H1 (cell line): ENCODE measurements around the gene PI16. TPM values are rescaled to one million over a fixed set of nuclear protein-coding genes. Genes with fewer than 3 reads are reported as not detected.

ENCODE experiments used
- CTCF ChIA-PET: fragments of 300-600 bp; sonication (Branson Sonifier 250); formaldehyde crosslinking; loops from one replicate; lab custom pipeline; 2021; ENCODE audit not compliant: partially characterized antibody; lab: Charles Lee
- POLR2A ChIA-PET: fragments of 300-600 bp; sonication (Branson Sonifier 250); formaldehyde crosslinking; loops from one replicate; lab custom pipeline; 2021; ENCODE audit warnings: inconsistent platforms; ENCODE audit not compliant: partially characterized antibody; lab: Charles Lee
- DNase-seq, 2 experiments: peaks; one replicate each; pipeline versions ENCODE4 v3.0.0 to v3.0.0-alpha.2; 2010 to 2022; ENCODE audit warnings: low spot score in 2 of 2, low read depth in 1 of 2, mixed read lengths in 1 of 2
- FAIRE-seq: peaks from 2 replicates; lab custom pipeline; 2011; peaks lifted over from hg19 to GRCh38; lab: Jason Lieb, UNC
- H2AFZ ChIP-seq: 2 replicates; pipeline ENCODE4 v1.8.1; 2012; ENCODE audit warnings: low read length, inconsistent platforms
- H2AK5ac ChIP-seq: 2 replicates; pipeline ENCODE4 v1.6.1; 2013; ENCODE audit warnings: low read depth, low read length
- H2BK120ac ChIP-seq: replicated peaks from 2 replicates; pipeline ENCODE3; 2013; ENCODE audit warnings: low read depth, low read length, inconsistent platforms
- H2BK12ac ChIP-seq: 2 replicates; pipeline ENCODE4 v1.6.1; 2013; ENCODE audit warnings: low read depth, low read length
- H2BK15ac ChIP-seq: 2 replicates; pipeline ENCODE4 v1.6.1; 2013; ENCODE audit warnings: low read length
- H2BK20ac ChIP-seq: 2 replicates; pipeline ENCODE4 v1.6.1; 2013; ENCODE audit warnings: low read length
- H2BK5ac ChIP-seq: 2 replicates; pipeline ENCODE4 v1.6.1; 2013; ENCODE audit warnings: low read depth, low read length
- H3K14ac ChIP-seq: 2 replicates; pipeline ENCODE4 v1.6.1; 2013; ENCODE audit warnings: inconsistent platforms; ENCODE audit not compliant: insufficient read length
- H3K18ac ChIP-seq: 2 replicates; pipeline ENCODE4 v1.6.1; 2013; ENCODE audit warnings: low read length; ENCODE audit errors: extremely low read depth
- H3K23ac ChIP-seq: 2 replicates; pipeline ENCODE4 v1.6.1; 2013; ENCODE audit warnings: inconsistent platforms; ENCODE audit not compliant: insufficient read length
- H3K23me2 ChIP-seq: 2 replicates; pipeline ENCODE4 v1.6.1; 2013; ENCODE audit warnings: low read depth, low read length
- H3K27ac ChIP-seq: 2 replicates; pipeline ENCODE4 v1.6.1; 2011; ENCODE audit warnings: low read depth, low read length, inconsistent platforms
- H3K27me3 ChIP-seq, 4 experiments: replicated peaks in 1 of 4; 1 replicate in 1 of 4; 2 replicates in 3 of 4; pipeline versions ENCODE4 v1.6.1 to v1.8.1; 2011 to 2013; ENCODE audit warnings: low read length in 3 of 4, mild to moderate bottlenecking in 3 of 4, inconsistent platforms in 2 of 4, mixed read lengths in 2 of 4, moderate library complexity in 1 of 4; ENCODE audit not compliant: control insufficient read depth in 3 of 4, insufficient read depth in 3 of 4; ENCODE audit errors: extremely low read depth in 1 of 4
- H3K36me3 ChIP-seq, 4 experiments: 2 replicates each; pipeline versions ENCODE4 v1.6.1 to v1.8.1; 2011 to 2013; ENCODE audit warnings: mild to moderate bottlenecking in 4 of 4, low read length in 3 of 4, moderate library complexity in 2 of 4, control low read depth in 1 of 4, inconsistent platforms in 1 of 4; ENCODE audit not compliant: insufficient read depth in 4 of 4, control insufficient read depth in 2 of 4
- H3K4ac ChIP-seq: replicated peaks from 2 replicates; pipeline ENCODE3; 2013; ENCODE audit warnings: low read length, low read depth, mixed read lengths, inconsistent platforms; ENCODE audit not compliant: insufficient read length
- H3K4me1 ChIP-seq, 4 experiments: replicated peaks in 1 of 4; 1 replicate in 1 of 4; 2 replicates in 3 of 4; pipeline versions ENCODE4 v1.6.1 to v1.8.1; 2011 to 2013; ENCODE audit warnings: low read length in 3 of 4, inconsistent platforms in 2 of 4, mixed read lengths in 1 of 4; ENCODE audit not compliant: insufficient read depth in 4 of 4, control insufficient read depth in 3 of 4
- H3K4me2 ChIP-seq, 2 experiments: 2 replicates each; pipeline versions ENCODE4 v1.6.1 to v1.8.1; 2011 to 2013; ENCODE audit warnings: low read depth in 2 of 2, low read length in 2 of 2, control low read depth in 1 of 2, inconsistent platforms in 1 of 2, mild to moderate bottlenecking in 1 of 2; ENCODE audit not compliant: insufficient read depth in 1 of 2
- H3K4me3 ChIP-seq, 4 experiments: fragments of 200-600, 300-600 bp in 1 of 4; sonication (generic), shearing (Covaris generic), sonication (Bioruptor Twin) in 1 of 4; 2 replicates each; pipeline versions ENCODE4 v1.5.1 to v1.8.1; 2011 to 2016; ENCODE audit warnings: low read length in 4 of 4, low read depth in 3 of 4, control low read depth in 2 of 4, inconsistent platforms in 2 of 4, mild to moderate bottlenecking in 2 of 4, mixed read lengths in 1 of 4, moderate library complexity in 1 of 4; ENCODE audit not compliant: insufficient read depth in 2 of 4; ENCODE audit errors: extremely low read depth in 1 of 4
- H3K56ac ChIP-seq: replicated peaks from 2 replicates; pipeline ENCODE3; 2013; ENCODE audit warnings: low read depth, mild to moderate bottlenecking, mixed read lengths, low read length, inconsistent platforms; ENCODE audit not compliant: insufficient read length
- H3K79me1 ChIP-seq: 2 replicates; pipeline ENCODE4 v1.6.1; 2013; ENCODE audit warnings: low read depth, low read length, control low read depth
- H3K79me2 ChIP-seq, 2 experiments: 2 replicates each; pipeline versions ENCODE4 v1.6.1 to v1.8.1; 2012 to 2013; ENCODE audit warnings: low read length in 2 of 2, mild to moderate bottlenecking in 2 of 2, inconsistent platforms in 1 of 2; ENCODE audit not compliant: insufficient read depth in 2 of 2, control insufficient read depth in 1 of 2
- H3K9ac ChIP-seq, 4 experiments: replicated peaks in 1 of 4; 1 replicate in 1 of 4; 2 replicates in 3 of 4; pipeline versions ENCODE4 v1.6.1 to v1.8.1; 2011 to 2013; ENCODE audit warnings: low read depth in 3 of 4, low read length in 3 of 4, control low read depth in 2 of 4, mild to moderate bottlenecking in 2 of 4, moderate library complexity in 2 of 4, inconsistent platforms in 1 of 4; ENCODE audit errors: extremely low read depth in 1 of 4
- H3K9me3 ChIP-seq, 2 experiments: 2 replicates each; pipeline versions ENCODE4 v1.6.1 to v1.8.1; 2012 to 2013; ENCODE audit warnings: mild to moderate bottlenecking in 2 of 2, moderate library complexity in 2 of 2, control low read depth in 1 of 2, inconsistent platforms in 1 of 2, low read depth in 1 of 2, low read length in 1 of 2, mixed read lengths in 1 of 2; ENCODE audit not compliant: insufficient read depth in 2 of 2
- H4K20me1 ChIP-seq, 2 experiments: replicated peaks in 1 of 2; 2 replicates each; pipeline versions ENCODE3 to v1.8.1; 2011 to 2013; ENCODE audit warnings: inconsistent platforms in 2 of 2, low read length in 2 of 2, mild to moderate bottlenecking in 1 of 2; ENCODE audit not compliant: insufficient read depth in 2 of 2, control insufficient read depth in 1 of 2
- H4K5ac ChIP-seq: 2 replicates; pipeline ENCODE4 v1.6.1; 2013; ENCODE audit warnings: low read length, low read depth, mixed read lengths, inconsistent platforms; ENCODE audit not compliant: insufficient read length
- H4K8ac ChIP-seq: 2 replicates; pipeline ENCODE4 v1.8.0; 2013; ENCODE audit warnings: mild to moderate bottlenecking, moderate library complexity, low read length, inconsistent platforms; ENCODE audit not compliant: insufficient read depth; ENCODE audit errors: extremely low read depth
- H4K91ac ChIP-seq: replicated peaks from 2 replicates; pipeline ENCODE3; 2013; ENCODE audit warnings: low read length, mixed read lengths, inconsistent platforms; ENCODE audit not compliant: insufficient read length
- EGR1 ChIP-seq: IDR thresholded peaks from 2 replicates; pipeline ENCODE4 v1.6.1; 2011; ENCODE audit warnings: low read depth, low read length, borderline replicate concordance
- JUN ChIP-seq: IDR thresholded peaks from 2 replicates; pipeline ENCODE4 v1.6.1; 2011; ENCODE audit warnings: low read depth, mild to moderate bottlenecking, improper control_type of control experiment, low read length
- MAX ChIP-seq: IDR thresholded peaks from 2 replicates; pipeline ENCODE4 v1.6.1; 2012; ENCODE audit warnings: inconsistent platforms
- PHF8 ChIP-seq: fragments of 200-600 bp; sonication (generic); conservative IDR thresholded peaks from 2 replicates; pipeline ENCODE4 v1.7.1; 2012; ENCODE audit warnings: low read depth, mild to moderate bottlenecking, inconsistent platforms, low read length, moderate library complexity
- POLR2A ChIP-seq, 2 experiments: IDR thresholded peaks; 1 replicate in 1 of 2; 2 replicates in 1 of 2; pipeline ENCODE4 v1.6.1; 2011; ENCODE audit warnings: low read depth in 2 of 2, low read length in 2 of 2, mild to moderate bottlenecking in 2 of 2; ENCODE audit errors: control extremely low read depth in 1 of 2
- RBBP5 ChIP-seq: IDR thresholded peaks from 2 replicates; pipeline ENCODE4 v1.7.1; 2012; ENCODE audit warnings: low read depth, mild to moderate bottlenecking, inconsistent platforms, low read length, moderate library complexity, borderline replicate concordance
- RXRA ChIP-seq: IDR thresholded peaks from 2 replicates; pipeline ENCODE4 v1.6.1; 2011; ENCODE audit warnings: low read depth, mild to moderate bottlenecking, low read length, moderate library complexity; ENCODE audit not compliant: insufficient read depth
- SIN3A ChIP-seq, 2 experiments: IDR thresholded peaks in 1 of 2; conservative IDR thresholded peaks in 1 of 2; 2 replicates each; pipeline ENCODE4 v1.6.1; 2011 to 2012; ENCODE audit warnings: low read length in 2 of 2, improper control_type of control experiment in 1 of 2, low read depth in 1 of 2, mild to moderate bottlenecking in 1 of 2
- SUZ12 ChIP-seq: fragments of 200-600 bp; sonication (generic); IDR thresholded peaks from 2 replicates; pipeline ENCODE4 v1.6.1; 2012; ENCODE audit warnings: mild to moderate bottlenecking, inconsistent platforms, low read length, moderate library complexity, mixed read lengths
- TCF12 ChIP-seq: IDR thresholded peaks from 2 replicates; pipeline ENCODE4 v1.6.1; 2011; ENCODE audit warnings: low read depth, mild to moderate bottlenecking, low read length
- WGBS, 2 experiments: shearing (Covaris generic) in 1 of 2; methylation state at CpG; one replicate each; pipeline versions ENCODE4 v1.1.6 to v1.1.7; 2013 to 2015; ENCODE audit warnings: low lambda C conversion rate in 2 of 2, mixed read lengths in 2 of 2, inconsistent platforms in 1 of 2, low coverage in 1 of 2, missing lambda C conversion rate in 1 of 2; ENCODE audit not compliant: insufficient replicate concordance in 2 of 2, insufficient coverage in 1 of 2, insufficient read length in 1 of 2; ENCODE audit errors: extremely low coverage in 1 of 2, missing lambda C conversion rate in 1 of 2; 5-methylcytosine and 5-hydroxymethylcytosine counted together
- polyA plus RNA-seq, 7 experiments: library from polyadenylated mRNA; depleted of rRNA in 3 of 7; stranded (reverse) in 5 of 7; unstranded in 2 of 7; fragments of >200 nt in 5 of 7; fragments of 200-250 nt in 2 of 7; gene quantifications; 1 replicate in 5 of 7; 2 replicates in 1 of 7; 4 replicates in 1 of 7; pipeline versions ENCODE4 v1.2.1 to v1.2.3, GENCODE V29; 2011 to 2013; ENCODE audit warnings: missing spikeins in 2 of 7, mixed read lengths in 2 of 7
- total RNA-seq: library from RNA; stranded (reverse); fragmentation: NEBNext Ultra II Directional; extraction: Animal tissue kit (Norgen Biotek cat#: 25700); gene quantifications from 2 replicates; pipeline ENCODE4 v1.2.1, GENCODE V29; 2021

The PI16 gene
- total and polyA plus RNA-seq, 2 of the 8 experiments (the other 6 are each of a cell fraction or from before 2014, with no cell fraction given), result 0.05 TPM; not detected in 1

- Histone ChIP-seq H3K79me2 (peaks cover 32 to 48% of the 10 kb centered on the region in 2 experiments), H3K14ac (peak within 1 kb of the TSS; percentile 44), H2BK20ac (no peak within 1 kb of the TSS), H3K9ac (peak within 1 kb of the TSS; percentile 81 to 99 (median 88)), H3K27me3 (no peaks in the 10 kb centered on the region; a peak in 1 of 7 replicates), H3K18ac (peak within 1 kb of the TSS; percentile 90), H3K9me3 (no peaks in the 10 kb centered on the region), H2BK15ac (0 out of 2 replicates have a peak within 1 kb of the TSS, but pooled peaks have one; percentile 31), H3K23ac (no peak within 1 kb of the TSS), H2BK5ac (peak within 1 kb of the TSS; percentile 93), H2AFZ (no peak within 1 kb of the TSS), H3K23me2 (peaks cover 13% of the 10 kb centered on the region; the same call in 1 of the 2 replicates), H2BK120ac (peak within 1 kb of the TSS; percentile 43), H4K5ac (peak within 1 kb of the TSS; percentile 77), H3K4ac (peak within 1 kb of the TSS; percentile 84), H4K91ac (peak within 1 kb of the TSS; percentile 95), H2AK5ac (peak within 1 kb of the TSS; percentile 70; the same call in 1 of the 2 replicates), H3K4me1 (peaks cover 6 to 17% (median 10%) of the 10 kb centered on the region in 4 experiments), H3K36me3 (no peaks in the 10 kb centered on the region), H4K8ac (peak within 1 kb of the TSS; percentile 97), H3K4me2 (peak within 1 kb of the TSS; percentile 97 to 98), H4K20me1 (peaks cover 19 to 29% of the 10 kb centered on the region in 2 experiments), H3K27ac (peak within 1 kb of the TSS; percentile 91), H3K79me1 (peaks cover 12% of the 10 kb centered on the region), H2BK12ac (0 out of 2 replicates have a peak within 1 kb of the TSS, but pooled peaks have one; percentile 84), H3K4me3 (peak within 1 kb of the TSS; percentile 84 to 94 (median 90)), H3K56ac (peak within 1 kb of the TSS; percentile 67)
- ChIA-PET POLR2A (interaction anchor here (0.8 to 1.8 kb wide), 20 partner anchors 9 to 715 kb away, joined by 3 to 9 read pairs (median 4); partner anchors contain the start of genes C6orf89, FGD2 and PPIL1), CTCF (interaction anchor here (0.6 to 14.9 kb wide), 5 partner anchors 8 to 224 kb away, joined by 3 to 237 read pairs (median 3); no protein-coding TSS in a partner anchor)
- no peak for FAIRE-seq
- DNase-seq, result peak; percentile 53 to 95
- WGBS, 2 experiments, result 3% methylated on average over 58 of the region's 101 CpGs; no CpG with 5 or more reads in 1 of the 2 experiments
- TF ChIP-seq JUN, result no peak
- no peak for TF ChIP-seq TCF12
- peak; percentile 73 to 90 for TF ChIP-seq POLR2A (IDR thresholded peaks at IDR 0.05; ENCODE audit: control extremely low read depth in 1 of 2, low read depth in 2 of 2, low read length in 2 of 2)
- peak; percentile 88; the same call in 1 of the 2 replicates for TF ChIP-seq RBBP5
- peak; percentile 91 for TF ChIP-seq PHF8
- peak; percentile 78; the same call in 1 of the 2 replicates for TF ChIP-seq EGR1
- TF ChIP-seq SUZ12, result no peak
- peak; percentile 62 for TF ChIP-seq MAX
- TF ChIP-seq SIN3A (conservative IDR thresholded peaks at IDR 0.05 in 1 of 2, IDR thresholded peaks at IDR 0.05 in 1 of 2; ENCODE audit: low read depth in 1 of 2, low read length in 2 of 2), result peak; percentile 40 to 96; a peak in 2 of 4 replicates
- no peak for TF ChIP-seq RXRA
Measured at GRCh38 chr6:36985808-36986703, 31.5 kb downstream of the PI16 start, which contains the start of gene MTCH1. Gene MTCH1 (minus strand): TSS chr6:36986196. CDS start chr6:36986173, 23 bp downstream.
